Retinal pigment epithelial cell (primary cell): Measurements from ENCODE around the gene GOLGA1.

Source experiments
- DNase-seq: peaks from one replicate; pipeline ENCODE4 v3.0.0-alpha.2; 2010; ENCODE audit warnings: low read depth
- H3K4me3 ChIP-seq: 2 replicates; pipeline ENCODE4 v1.5.1; 2011; ENCODE audit warnings: mild to moderate bottlenecking, low read length, control low read depth, moderate library complexity
- TF ChIP-seq, protein P1 (sequence below): conservative IDR thresholded peaks from 2 replicates; pipeline ENCODE4 v1.5.1; 2011; ENCODE audit warnings: low read depth, low read length, control low read depth, inconsistent platforms

The GOLGA1 gene

DNA sequence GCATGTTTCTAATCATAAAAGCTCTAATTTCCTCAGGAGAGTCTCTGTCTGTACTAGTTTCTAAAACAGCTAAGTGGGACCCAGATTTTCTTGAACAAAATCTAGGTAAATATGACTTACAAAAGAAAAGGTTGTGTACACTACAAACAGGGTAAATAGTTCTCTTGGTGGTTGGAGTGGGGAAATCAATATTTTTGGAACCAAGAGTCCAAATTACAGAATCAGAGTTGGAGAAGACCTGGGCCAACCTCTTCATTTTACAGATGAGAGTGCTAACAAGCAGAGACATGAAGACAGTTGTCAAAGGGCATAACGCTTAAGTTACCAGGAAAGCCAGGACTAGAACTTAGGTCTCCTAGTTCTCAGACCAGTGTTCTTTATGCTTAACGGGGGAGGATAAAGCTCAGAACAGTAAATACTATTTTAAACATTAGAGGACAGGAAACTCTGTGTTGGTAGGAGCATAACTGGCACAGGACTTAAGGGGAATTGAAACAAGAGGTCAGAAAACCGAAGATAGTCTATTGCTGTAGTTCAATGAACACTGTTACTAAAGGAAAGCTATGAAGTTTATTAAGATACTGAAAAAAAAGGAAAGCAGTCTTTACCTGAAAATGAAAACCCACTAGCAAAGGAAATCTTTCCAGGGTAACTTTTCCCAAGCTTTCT lies 9.3 kb upstream of the GOLGA1 start:
- TF ChIP-seq, protein P1, sequence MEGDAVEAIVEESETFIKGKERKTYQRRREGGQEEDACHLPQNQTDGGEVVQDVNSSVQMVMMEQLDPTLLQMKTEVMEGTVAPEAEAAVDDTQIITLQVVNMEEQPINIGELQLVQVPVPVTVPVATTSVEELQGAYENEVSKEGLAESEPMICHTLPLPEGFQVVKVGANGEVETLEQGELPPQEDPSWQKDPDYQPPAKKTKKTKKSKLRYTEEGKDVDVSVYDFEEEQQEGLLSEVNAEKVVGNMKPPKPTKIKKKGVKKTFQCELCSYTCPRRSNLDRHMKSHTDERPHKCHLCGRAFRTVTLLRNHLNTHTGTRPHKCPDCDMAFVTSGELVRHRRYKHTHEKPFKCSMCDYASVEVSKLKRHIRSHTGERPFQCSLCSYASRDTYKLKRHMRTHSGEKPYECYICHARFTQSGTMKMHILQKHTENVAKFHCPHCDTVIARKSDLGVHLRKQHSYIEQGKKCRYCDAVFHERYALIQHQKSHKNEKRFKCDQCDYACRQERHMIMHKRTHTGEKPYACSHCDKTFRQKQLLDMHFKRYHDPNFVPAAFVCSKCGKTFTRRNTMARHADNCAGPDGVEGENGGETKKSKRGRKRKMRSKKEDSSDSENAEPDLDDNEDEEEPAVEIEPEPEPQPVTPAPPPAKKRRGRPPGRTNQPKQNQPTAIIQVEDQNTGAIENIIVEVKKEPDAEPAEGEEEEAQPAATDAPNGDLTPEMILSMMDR, result no peak
- no peak for DNase-seq
- H3K4me3 ChIP-seq, result no peak overlapping the region

DNA sequence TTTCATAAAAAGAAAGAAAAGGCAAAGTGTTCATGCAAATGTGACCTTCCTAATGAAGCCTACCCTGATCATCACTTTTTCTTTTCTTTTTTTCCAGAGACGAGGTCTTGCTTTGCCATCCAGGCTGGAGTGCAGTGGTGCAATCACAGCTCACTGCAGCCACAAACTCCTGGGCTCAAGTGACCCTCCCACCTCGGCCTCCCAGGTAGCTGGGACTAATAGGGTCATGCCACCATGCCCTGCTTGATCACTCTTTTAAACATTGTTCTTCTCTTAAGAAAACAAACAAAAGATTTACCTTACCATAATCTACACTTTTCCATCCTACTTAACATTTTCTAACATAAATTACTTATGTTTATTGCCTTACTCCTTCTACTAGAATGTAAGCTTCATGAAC lies 8.5 kb upstream of the GOLGA1 start:
- TF ChIP-seq, protein P1, result no peak
- DNase-seq, result no peak
- H3K4me3 ChIP-seq, result no peak overlapping the region

DNA sequence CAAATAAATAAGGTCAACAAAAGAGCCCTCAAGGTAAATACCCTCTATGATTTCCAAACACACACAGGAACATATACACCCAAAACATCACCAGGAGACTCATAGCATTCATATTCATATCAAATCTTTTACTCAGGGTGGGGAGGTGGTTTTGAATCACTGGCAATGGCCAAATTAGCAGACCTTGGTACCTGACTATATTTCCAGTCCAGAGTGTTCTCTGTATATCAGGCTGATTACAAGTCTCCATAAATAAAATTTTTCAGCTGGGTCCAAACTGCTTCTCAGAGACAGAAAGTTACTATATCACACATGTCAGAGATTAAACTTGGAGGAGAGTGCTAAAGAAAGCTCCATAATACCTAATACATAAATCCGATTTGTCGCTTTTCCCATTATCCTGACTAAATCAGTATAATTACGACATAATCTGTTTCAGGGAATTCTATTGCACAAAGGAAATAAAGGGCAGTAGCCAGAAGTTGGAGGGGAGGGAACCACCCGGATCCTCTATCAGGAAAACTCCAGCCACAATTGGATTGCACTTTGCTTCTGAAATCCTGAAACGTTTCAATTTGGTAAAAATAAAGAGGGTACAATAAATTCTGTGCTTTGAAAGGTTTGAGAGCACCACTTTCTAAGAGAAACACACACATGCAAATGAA lies 7.0 kb upstream of the GOLGA1 start:
- no peak overlapping the region for H3K4me3 ChIP-seq
- DNase-seq, result peak; percentile 11
- TF ChIP-seq, protein P1, result no peak

DNA sequence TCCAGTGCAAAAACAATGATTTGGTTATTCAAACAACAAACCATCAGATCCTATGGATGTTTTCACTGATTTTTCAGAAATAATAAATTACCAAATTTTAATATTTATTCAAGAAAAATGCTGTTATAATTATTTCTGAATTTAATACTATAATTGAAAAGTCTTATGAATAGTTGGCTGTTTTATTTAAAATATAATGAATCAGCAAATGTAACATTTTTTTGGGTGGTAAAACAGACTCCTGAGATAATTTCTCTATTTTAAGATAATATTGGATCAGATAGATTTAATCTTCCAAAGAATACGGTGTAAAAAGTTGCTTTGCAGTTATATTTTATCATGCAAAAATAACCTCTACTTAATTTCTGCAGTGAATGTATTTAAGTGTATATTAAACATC lies 5.3 kb upstream of the GOLGA1 start:
- DNase-seq, result no peak
- TF ChIP-seq, protein P1, result no peak
- H3K4me3 ChIP-seq, result no peak overlapping the region

DNA sequence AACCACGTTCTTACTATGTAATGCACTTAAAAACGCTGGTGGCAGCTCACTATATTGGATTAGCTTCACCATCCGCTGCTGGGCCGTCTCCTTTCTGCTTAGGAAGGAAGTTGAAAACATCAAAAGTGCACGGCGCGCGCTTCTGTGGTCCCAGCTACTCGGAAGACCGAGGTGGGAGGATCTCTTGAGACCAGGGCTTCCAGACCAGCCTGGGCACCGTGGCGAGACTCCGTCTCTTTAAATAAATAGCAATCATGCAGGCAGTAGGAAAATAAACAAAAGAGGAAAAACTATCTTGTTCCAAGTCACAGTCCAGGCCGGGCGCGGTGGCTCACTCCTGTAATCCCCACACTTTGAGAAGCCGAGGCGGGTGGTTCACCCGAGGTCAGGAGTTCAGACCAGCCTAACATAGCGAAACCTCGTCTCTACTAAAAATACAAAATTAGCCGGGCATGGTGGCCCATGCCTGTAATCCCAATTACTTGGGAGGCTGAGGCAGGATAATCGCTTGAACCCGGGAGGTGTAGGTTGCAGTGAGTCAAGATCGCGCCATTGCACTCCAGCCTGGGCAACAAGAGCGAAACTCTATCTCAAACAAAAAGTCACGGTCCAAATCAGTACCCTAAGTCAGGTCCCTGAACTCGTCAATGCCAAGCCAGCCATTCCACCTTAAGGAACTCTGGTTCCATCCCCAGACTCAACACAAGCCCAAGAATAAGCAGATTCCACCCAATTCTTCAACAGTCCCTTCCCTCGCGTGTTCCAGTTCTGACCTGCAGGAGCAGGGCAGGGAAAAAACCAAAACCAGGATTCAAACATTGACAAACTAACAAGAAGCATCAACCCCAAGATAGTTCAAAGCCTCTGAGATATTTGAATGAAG lies 1.0 kb upstream of the GOLGA1 start:
- DNase-seq, result peak; percentile 14
- TF ChIP-seq, protein P1, result peak; percentile 9

DNA sequence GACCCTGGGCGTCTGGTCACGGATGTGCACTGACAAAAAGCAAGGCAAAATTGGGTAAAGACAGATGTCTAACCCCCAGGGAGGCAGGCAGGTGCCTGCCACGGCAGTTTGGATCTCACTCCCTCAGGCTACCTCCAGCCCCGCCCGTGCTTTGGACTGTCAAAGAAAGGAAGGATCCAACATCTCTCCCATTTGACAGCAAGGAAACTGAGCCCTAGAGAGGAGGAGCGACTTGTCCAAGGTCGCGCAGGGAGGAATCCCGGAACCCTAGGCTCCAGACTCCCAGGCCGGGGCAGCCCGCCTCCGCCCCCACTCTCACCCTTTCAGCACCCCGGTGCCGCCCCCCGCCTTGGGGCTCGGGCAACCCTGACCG lies 376 bp downstream of the GOLGA1 start:
- TF ChIP-seq, protein P1, result no peak
- no peak for DNase-seq

More for the DNA sequence above, 1.0 kb upstream of the GOLGA1 start:
- H3K4me3 ChIP-seq, result peak overlapping the region; percentile 71

More for the DNA sequence above, 376 bp downstream of the GOLGA1 start:
- H3K4me3 ChIP-seq, result peak overlapping the region; percentile 71
